ENCODE results near the gene SPATA2L.
"Not testable (repeated sequence)": the region's sequence is repeated elsewhere in the genome, so short reads cannot be mapped to it uniquely, and the experiment has no call there.

The SPATA2L gene

DNA sequence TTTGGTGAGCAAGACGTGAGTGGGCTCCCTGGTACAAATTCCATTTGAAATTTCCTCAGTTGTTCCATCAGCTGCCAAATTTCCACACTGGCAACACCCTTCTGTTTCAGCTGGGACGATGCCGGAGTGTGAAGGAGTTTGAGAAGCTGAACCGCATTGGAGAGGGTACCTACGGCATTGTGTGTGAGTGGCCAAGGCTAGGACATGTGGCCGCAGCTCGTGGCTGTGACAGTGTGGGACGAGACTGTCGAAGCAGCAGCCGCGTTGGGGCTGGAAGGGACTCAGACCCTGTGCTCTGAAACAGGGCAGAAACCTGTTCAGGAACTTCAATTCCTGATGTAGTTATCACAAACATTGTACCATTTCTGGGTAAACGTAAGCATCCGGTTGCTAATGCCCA is 12.4 kb downstream of the SPATA2L start:
- no peak for FAIRE-seq

DNA sequence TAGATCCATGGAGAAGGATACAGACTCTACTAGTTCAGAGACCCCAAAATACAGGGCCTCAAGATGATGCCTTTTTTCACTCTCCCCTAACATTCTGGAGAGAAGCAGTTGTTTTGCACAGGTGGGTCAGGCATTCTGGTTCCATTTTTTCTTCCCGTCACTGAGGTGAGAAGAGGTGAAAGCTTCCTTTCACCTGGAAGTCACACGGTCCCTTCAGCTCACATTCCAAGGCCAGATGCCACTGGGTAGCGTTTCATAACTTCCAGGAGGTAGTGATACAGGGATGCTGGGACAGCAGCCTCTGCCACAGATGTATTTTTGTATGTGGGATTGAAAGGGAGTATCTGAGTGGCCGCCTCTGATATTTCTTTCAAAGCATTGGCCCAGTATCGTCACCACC is 13.1 kb downstream of the SPATA2L start:
- FAIRE-seq, result no peak

- no peak for FAIRE-seq
These were observed 14.2 kb downstream of the SPATA2L start for GRCh38 chr16:89687092-89687940.

DNA sequence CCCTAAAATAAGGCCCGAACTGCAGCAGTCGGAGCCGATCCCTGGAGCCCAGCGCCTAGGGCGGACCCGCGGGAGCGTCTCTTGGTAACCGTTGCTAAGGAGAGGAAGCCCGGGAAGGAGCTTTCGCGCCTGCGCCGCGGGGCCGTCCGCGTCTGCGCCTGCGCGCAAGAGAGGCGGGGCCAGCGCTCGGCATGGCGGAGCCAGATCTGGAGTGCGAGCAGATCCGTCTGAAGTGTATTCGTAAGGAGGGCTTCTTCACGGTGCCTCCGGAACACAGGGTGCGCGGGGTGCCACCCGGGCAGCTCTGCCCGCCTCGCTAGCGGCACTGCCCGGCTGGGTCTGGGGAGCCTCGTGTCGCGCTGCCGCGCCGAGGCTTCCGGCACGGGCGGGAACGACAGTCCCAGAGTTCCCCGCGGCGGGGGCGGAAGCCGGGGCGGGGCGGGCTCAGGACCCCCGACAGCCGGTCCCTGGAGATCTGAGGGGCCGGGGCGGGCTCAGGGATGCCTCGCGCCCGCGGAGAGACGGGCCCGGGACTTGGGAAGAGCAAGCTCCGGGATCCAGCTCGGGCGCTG is 14.9 kb downstream of the SPATA2L start, which contains the start of gene CDK10:
CDK10 (plus strand) TSS at position 170 of the 572 bp plus-strand sequence; CDS start at position 192, 22 bp downstream.
- FAIRE-seq, result no peak

DNA sequence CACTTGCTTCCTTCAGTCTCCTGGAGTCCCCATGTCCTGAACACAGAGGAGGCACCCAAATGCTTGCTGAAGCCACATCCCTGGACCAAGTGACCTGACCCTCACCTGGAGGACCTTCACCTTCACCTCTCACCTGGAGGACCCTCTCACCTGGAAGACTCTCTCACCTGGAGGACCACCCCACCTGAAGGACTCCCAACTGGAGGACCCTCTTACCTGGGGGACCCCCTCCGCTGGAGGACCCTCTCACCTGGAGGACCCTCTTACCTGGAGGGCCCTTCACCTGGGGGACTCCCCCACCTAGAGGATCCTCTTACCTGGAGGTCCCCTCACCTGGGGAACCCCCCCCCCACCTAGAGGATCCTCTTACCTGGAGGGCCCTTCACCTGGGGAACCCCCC is 15.6 kb downstream of the SPATA2L start:
- FAIRE-seq, result no peak

DNA sequence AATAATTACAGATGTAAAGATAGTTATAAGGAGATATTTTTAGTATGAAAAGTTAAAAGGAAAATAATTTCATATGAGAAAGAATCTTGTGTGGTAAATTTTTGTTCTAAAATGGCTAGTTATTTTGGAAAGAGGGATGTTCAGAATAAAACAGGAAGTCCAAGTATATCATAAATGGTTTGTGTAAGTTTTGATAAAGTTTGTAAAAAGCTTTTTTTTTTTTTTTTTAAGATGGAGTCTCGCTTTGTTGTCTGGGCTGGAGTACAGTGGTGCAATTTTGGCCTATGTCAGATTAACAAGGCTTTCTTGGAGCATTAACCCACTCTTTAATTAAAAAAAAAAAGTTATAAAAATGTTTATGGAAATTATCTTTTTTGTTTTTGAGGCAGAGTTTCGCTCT is 23.2 kb downstream of the SPATA2L start:
- no peak for FAIRE-seq

- no peak for FAIRE-seq
These were observed 29.1 kb downstream of the SPATA2L start for GRCh38 chr16:89672177-89672941.

- not testable (repeated sequence) for FAIRE-seq
These were observed 29.9 kb downstream of the SPATA2L start for GRCh38 chr16:89671565-89671964.

DNA sequence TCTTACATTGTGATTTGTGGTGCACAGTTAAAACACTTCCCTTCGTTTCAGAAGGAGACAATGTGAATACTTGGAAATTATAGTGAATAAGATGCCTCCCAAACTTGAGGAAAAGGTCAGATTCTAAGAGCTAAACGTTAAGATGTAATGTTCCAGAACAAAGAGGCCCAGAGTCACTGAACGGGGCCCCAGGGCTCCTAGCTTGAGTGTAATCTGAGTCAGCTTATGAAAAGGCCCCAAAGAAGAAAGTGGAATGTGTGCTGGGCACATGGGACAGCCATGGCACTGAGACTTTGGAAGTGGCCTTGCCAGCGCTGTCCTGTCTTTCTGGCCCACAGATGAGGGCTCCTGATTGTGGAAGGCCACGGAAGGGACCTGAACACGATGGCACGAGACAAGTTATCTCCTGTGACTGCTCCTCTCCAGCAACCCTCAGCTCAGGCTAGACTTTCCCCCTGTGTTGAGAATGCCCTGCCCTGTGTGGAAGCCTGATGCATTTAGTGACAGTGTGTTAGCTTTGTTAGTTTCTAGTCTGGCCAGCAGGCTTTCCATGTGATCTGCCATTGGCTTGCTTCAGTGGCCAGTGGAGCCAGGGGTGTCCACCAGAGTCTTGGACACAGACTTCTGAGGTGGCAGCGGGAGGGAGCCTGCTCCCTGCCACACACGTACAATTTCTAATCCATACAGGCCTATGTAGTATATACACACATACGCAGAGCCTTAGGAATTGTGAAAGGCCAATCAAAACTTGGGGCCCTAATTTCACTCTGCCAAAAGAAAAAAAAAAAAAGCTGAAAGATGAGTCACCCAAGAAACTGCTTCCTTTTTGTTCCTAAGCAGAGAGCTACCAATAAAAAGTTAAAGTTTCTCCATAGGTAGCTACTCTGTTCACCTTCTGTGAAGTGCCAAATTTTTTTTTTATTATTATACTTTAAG is 30.7 kb downstream of the SPATA2L start:
- no peak for FAIRE-seq

DNA sequence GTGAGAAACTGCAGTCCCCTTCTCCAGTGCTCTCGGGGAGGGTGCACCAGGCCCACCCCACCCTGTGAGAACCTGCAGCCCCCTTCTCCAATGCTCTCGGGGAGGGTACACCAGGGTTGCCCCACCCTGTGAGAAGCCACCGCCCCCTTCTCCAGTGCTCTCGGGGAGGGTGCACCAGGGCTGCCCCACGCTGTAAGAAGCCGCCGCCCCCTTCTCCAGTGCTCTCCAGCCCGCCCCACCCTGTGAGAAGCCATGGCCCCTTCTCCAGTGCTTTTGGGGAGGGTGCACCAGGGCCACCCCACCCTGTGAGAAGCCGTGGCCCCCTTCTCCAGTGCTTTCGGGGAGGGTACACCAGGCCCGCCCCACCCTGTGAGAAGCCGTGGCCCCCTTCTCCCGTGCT is 31.8 kb downstream of the SPATA2L start:
- no peak for FAIRE-seq

DNA sequence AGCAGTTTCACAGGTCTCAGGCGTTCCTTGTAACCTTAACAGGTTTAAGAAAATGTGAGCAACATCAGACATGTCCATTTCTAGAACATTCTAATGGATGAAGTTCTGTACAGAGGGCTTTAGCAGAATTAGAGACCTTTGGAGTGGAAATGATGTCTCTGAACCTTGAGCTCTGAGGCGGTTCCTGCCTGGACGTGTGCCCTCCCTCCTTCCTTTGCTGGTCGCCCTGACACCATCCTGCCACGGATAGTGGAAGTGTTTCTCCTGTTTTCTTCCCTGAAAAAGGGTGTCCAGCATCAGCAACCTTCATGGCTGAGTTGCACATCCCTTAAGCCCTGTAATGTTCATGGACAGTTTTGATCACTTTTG is 32.7 kb downstream of the SPATA2L start:
- FAIRE-seq, result no peak

DNA sequence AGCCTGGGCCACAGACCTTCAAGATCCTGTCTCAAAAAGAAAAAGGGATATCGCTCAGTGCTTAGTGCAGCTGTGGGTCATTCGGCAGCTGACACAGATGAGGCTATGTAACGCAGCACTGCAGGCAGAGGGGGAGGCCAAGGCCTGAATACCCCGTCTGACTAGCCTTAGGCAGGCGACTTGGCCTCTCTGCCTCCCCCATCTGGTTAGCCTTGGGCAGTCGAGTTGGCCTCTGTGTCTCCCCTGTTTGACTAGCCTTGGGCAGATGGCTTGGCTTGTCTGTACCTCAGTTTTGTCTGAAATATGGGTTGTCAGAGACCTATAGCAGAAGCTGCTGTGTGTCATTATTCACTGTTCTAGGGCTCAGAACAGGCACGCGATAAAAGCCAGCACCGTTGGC is 33.9 kb downstream of the SPATA2L start:
- FAIRE-seq, result no peak

DNA sequence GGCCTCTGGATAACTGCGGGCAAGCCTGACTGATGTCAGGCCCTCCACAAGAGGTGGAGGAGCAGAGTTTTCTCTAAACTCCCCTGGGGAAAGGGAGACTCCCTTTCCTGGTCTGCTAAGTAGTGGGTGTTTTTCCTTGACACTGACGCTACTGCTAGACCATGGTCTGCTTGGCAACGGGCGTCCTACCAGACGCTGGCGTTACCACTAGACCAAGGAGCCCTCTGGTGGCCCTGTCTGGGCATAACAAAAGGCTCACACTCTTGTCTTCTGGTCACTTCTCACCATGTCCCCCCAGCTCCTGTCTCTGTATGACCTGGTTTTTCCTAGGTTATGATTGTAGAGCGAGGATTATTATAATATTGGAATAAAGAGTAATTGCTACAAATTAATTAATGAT is 34.5 kb downstream of the SPATA2L start:
- not testable (repeated sequence) for FAIRE-seq

GRCh38 chr16:89664238-89664637 is 37.3 kb downstream of the SPATA2L start:
- FAIRE-seq, result not testable (repeated sequence)

- no peak for FAIRE-seq
These were observed 40.3 kb downstream of the SPATA2L start for GRCh38 chr16:89661215-89661614.

DNA sequence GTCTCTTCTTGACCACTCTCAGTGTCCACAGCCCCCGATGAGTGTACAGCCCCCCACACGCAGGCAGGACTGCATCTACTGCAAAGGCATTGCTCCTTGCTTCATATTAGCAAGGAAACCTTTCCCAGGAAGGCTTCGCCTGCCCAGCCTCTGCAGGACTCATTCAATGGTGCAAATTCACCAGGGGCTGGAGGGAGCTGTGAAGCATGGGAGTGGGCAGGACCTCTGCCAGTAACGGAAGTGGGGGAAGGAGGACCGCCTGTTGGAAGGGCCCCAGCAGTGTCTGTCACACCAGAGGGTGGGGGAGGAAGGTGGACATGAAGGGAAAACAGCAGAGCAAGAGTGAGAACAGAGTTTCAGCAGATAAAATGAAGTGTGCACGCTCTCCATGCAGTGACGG is 41.4 kb downstream of the SPATA2L start:
- no peak for FAIRE-seq

DNA sequence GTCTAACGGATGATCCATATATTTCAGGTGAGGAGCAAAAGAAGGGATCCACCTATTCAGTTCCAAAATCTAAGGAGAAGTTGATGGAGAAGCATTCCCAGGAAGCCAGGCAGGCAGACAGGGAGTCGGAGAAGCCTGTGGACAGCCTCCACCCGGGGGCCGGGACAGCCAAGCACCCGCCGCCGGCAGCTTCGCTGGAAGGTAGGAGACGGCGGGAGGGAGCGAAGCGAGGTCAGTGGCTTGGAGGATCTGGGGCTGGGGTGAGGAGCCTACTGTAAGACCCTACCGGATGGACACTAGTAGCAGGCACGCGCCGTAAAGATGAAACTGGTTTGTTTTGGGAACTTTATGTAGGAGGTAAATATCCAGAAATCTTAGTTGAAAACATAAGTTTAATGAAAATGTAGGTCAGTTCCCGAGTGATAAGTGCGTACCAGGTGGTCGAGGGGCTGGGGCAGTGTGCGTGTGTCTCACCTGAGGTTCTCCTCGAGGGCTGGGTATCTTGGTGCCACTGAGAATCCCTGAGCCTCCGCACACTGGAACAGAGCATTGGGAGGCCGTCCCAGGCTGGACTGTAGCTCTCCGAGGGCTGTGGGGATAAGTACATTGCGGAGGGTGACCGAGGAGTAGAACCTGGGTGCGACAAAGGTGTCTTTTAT is 43.2 kb downstream of the SPATA2L start:
- FAIRE-seq, result no peak

DNA sequence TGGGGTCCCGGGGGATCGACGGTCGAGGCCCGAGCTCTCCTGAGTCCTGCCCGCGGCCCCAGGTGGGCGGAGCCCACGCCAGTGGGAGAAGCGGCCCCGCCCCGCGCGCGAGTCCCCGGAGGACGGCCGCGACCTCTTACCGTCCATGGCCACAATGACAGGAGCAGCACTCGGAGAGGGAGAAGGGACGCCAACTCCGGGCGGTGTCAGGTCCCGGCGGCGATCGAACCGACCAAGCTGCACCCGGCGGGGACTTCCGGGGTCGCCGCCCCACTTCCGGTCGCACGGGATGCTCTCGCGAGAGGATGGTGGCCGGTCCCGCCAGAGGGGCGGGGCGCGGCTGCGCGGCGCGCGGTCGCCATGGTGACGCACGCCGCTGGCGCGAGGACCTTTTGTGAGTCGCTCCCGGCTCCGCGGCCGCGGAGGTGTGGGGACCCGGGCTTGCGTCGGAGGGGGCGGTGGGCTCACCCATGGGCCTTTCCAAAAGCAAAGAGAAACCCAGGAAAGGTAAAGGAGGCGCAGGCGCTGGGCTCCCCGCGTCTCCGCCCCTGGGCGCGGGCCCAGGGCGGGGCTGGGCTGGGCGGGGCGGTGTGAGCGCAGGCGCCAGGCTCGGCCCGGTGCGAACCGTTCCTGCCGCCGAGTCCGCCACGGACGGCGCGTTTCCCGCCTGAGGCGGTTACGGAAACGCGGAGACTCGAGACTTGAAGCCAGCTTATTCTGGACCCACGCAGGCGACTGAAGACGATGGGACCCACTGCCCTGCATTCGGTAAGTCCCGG is 43.9 kb downstream of the SPATA2L start, which contains the start of the genes CHMP1A and SPATA33:
CHMP1A (minus strand) TSS at position 267 of the 779 bp plus-strand sequence; CDS start at position 147, 120 bp downstream.
SPATA33 (plus strand) TSS at position 395 of the 779 bp plus-strand sequence; CDS start at position 471, 76 bp downstream.
- no peak for FAIRE-seq

DNA sequence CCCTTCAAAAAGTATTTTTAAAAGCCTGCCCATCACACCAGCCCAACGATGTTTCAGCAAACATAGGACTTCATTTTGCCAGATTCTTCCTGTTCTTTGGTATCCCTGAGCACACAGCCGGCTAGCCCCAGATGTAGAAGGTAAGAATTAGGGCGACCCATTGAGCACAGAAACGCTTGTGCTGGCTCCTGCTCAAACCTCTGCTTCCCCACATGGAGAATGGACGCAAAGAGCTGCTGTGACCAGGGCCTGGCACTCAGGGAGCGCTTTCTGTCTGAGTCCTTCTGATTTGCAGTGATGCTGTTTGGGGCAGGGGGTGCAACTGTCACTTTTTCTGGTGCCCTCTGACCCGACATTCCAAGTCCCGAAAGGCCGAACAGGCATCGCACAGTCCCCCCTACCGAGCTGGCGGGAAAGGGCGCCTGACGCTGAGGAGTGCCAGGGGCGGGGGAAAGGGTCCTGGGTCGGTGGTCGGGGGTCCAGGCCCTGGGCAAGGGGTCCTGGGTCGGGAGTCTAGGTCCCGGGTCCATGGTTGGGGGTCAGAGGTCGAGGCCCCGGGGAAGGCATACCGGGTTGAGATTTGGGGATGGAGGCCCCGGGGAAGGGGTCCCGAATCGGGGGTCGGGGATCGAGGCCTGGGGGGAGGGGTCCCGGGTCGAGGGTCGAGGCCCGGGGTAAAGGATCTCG is 44.9 kb downstream of the SPATA2L start:
- no peak for FAIRE-seq

GRCh38 chr16:89655062-89655643 is 46.4 kb downstream of the SPATA2L start:
- FAIRE-seq, result no peak

Data from TTC549 (cell line).